GM19035 (cell line): Measurements from ENCODE around the gene BCAP31.
"Not testable (repeated sequence)": the region's sequence is repeated elsewhere in the genome, so short reads cannot be mapped to it uniquely, and the experiment has no call there.

Experiments used
- ATAC-seq: cut with Tn5 transposase; IDR thresholded peaks from one replicate; pipeline ENCODE4 v1.9.1; 2021; ENCODE audit not compliant: unreplicated experiment

BCAP31 gene

DNA sequence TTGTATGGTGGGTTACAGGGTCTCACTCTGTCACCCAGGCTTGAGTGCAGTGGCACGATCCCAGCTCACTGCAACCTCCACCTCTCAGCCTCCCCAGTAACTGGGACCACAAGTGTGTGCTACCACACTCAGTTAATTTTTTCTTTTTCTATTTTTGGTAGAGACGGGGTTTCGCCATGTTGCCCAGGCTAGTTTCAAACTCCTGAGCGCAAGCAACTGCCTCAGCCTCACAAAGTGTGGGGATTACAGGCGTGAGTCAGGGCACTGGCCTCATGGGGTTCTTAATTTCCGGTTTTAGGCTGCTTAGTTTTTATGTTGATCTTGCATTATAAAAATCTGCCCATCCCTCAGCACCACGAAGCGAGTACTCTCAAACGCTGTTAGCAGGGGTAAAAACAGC lies 6.7 kb downstream of the BCAP31 start:
- ATAC-seq = no peak

- ATAC-seq = no peak
Observed at GRCh38 chrX:153714256-153714655, 9.9 kb downstream of the BCAP31 start.

DNA sequence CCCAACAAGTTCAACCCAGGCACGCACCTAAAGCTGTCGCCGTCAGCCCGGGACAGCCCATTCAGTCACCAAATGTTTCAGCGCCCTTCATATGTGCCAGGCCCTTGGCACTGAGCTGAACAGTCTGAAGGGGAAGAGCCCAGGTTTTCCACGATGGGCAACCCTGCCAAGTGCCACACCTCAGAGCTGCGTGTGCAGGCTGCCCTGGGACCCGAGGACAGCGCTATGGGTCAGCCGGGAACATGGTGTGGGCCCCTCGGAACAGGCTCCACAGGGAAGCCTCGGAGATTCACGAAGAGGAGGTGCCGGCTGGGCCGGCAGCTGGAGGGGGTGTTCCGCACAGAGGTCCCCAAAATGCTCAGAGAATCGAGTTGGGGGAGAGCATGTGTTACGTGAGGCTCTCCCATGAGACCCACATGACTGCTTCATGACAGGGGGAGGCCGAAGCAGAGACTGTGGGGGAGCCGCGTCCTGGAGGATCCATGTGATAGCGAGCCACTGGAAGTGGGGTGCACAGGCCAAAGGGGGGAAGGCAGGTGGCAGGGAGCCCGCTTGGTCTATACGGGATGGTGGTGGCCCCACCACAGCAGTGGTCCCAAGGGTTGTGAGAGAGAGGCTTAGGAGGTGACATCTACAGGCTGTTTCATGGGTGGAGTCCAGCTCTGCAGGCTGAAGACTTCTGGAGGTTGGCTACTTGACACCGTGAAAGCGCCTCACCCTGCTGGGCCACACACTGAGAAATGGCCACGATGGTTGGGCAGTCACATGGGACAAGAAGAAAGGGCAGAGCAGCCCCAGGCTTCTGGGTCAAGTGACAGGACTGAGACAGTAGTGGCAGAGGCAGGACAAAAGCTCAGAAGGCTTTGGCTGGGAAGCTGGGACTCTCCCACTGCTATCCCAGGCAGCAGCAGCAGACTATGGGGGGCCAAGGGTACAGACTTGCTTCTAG lies 14.2 kb downstream of the BCAP31 start:
- no peak for ATAC-seq

GRCh38 chrX:153708415-153708814 lies 15.8 kb downstream of the BCAP31 start:
- ATAC-seq = no peak

- no peak for ATAC-seq
Observed at GRCh38 chrX:153707406-153707805, 16.8 kb downstream of the BCAP31 start.

- ATAC-seq = no peak
Observed at GRCh38 chrX:153706799-153707198, 17.4 kb downstream of the BCAP31 start.

GRCh38 chrX:153705403-153706060 lies 18.7 kb downstream of the BCAP31 start:
- ATAC-seq = not testable (repeated sequence)

GRCh38 chrX:153704631-153705402 lies 19.4 kb downstream of the BCAP31 start:
- ATAC-seq = not testable (repeated sequence)

DNA sequence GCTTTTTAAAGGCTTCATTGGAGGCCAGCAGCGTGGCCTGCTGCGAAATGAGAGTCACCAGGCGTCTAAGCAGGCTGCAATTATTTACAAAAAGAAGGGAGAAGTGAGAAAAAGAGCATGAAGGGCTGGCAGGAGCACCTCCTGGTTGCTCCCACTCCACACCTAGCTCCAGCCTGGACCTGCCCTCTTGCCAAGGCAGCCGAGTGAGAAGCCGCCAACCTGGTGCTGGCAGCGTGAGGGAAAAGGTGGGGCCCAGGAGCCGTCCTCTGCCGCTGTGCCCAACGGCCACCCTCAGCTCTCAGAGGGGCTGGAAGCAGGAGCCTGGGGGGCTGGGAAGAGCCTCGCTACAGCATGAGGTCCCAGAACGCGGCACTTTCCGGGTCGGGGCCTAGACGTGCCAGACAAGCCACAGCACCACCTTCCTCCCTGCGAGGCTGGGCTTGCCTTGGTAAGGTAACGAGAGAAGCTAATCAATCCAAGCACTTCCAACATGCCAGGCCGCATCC lies 20.1 kb downstream of the BCAP31 start:
- ATAC-seq = no peak

DNA sequence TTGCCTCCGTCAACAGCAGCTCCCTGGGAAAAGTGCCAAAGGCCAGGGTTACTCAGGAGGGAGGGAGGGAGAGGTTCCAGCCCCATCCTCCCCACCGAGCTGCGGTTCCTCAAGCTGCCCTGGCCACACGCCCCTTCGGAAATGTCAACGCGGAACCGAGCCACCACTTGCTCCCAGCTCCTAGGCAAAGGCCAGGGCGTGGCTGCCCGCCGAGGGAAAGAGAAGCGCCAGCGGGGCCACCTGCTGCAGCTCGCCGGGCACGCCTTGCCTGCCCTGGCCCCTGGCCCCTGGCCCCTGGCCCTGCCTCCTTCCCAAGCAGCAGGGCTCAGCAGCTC lies 21.2 kb downstream of the BCAP31 start:
- no peak for ATAC-seq

DNA sequence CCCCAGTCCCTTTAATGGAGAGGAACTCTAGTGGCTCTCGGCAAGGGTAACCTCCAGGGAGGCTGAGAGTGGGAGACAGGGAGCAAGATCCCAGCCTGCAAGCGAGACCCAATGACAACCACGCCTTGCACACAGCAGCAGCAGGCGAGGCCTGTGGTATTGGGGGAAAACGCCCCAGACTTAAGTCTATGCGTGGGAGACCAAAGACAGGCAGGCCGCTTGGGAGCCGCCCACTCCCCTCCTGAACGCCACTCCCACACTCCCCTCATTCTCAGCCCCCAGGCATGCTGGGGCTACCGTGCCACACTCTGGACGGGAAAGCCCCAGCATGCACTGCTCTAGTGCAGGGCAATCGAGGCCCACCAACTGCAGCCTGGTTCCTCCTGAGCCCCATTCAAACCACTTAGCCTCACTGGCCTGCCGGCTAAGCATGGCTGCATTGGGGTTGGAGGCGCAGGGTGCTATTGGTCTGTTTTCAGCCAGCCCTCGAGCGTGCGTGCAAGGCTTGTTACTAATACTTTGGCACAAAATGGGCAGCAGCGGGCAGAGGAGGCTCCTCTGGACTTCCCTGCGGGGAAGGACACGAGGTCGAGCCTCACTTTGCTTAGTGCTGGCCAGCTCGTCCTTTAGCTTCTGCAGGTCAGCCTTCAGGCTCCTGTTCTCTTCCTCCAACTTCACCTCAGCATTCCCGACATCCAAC lies 21.7 kb downstream of the BCAP31 start:
- ATAC-seq = no peak

- no peak for ATAC-seq
Observed at GRCh38 chrX:153701706-153702105, 22.5 kb downstream of the BCAP31 start.

- ATAC-seq = no peak
Observed at GRCh38 chrX:153700967-153701366, 23.2 kb downstream of the BCAP31 start.

- ATAC-seq = no peak
Observed at GRCh38 chrX:153700376-153700945, 23.7 kb downstream of the BCAP31 start.

GRCh38 chrX:153699784-153700371 lies 24.3 kb downstream of the BCAP31 start:
- ATAC-seq = not testable (repeated sequence)

GRCh38 chrX:153699210-153699783 lies 24.9 kb downstream of the BCAP31 start:
- not testable (repeated sequence) for ATAC-seq

- no peak for ATAC-seq
Observed at GRCh38 chrX:153697924-153698865, 26.0 kb downstream of the BCAP31 start.

- ATAC-seq = not testable (repeated sequence)
Observed at GRCh38 chrX:153696986-153697722, 27.0 kb downstream of the BCAP31 start.
